H1 (cell line): ENCODE measurements around the gene PHF14. TPM values are rescaled to one million over a fixed set of nuclear protein-coding genes. Genes with fewer than 3 reads are reported as not detected.
A peak's percentile ranks its signal among the peaks of the same experiment; 100 is the strongest.

ENCODE experiments used
- ASH2L ChIP-seq: fragments of 200-600, 300-600 bp; sonication (generic); IDR thresholded peaks from one replicate; pipeline ENCODE4 v1.7.1; 2017; ENCODE audit warnings: low read length
- CBX5 ChIP-seq: fragments of 300-800, 300-1000 bp; sonication (generic); IDR thresholded peaks from 2 replicates; pipeline ENCODE4 v1.7.1; 2016; ENCODE audit warnings: antibody characterized with exemption, low read length, low read depth
- KDM4A ChIP-seq: IDR thresholded peaks from one replicate; pipeline ENCODE4 v1.7.1; 2012; ENCODE audit warnings: low read depth, mild to moderate bottlenecking, moderate library complexity, low read length, inconsistent platforms; ENCODE audit not compliant: severe bottlenecking
- PHF8 ChIP-seq: fragments of 200-600 bp; sonication (generic); conservative IDR thresholded peaks from 2 replicates; pipeline ENCODE4 v1.7.1; 2012; ENCODE audit warnings: low read depth, mild to moderate bottlenecking, inconsistent platforms, low read length, moderate library complexity
- RBBP5 ChIP-seq: IDR thresholded peaks from 2 replicates; pipeline ENCODE4 v1.7.1; 2012; ENCODE audit warnings: low read depth, mild to moderate bottlenecking, inconsistent platforms, low read length, moderate library complexity, borderline replicate concordance
- SIRT6 ChIP-seq: IDR thresholded peaks from one replicate; pipeline ENCODE4 v1.7.1; 2012; ENCODE audit warnings: low read length, inconsistent platforms
- TCF12 ChIP-seq: IDR thresholded peaks from 2 replicates; pipeline ENCODE4 v1.6.1; 2011; ENCODE audit warnings: low read depth, mild to moderate bottlenecking, low read length
- polyA plus RNA-seq, 7 experiments: library from polyadenylated mRNA; depleted of rRNA in 3 of 7; stranded (reverse) in 5 of 7; unstranded in 2 of 7; fragments of >200 nt in 5 of 7; fragments of 200-250 nt in 2 of 7; gene quantifications; 1 replicate in 5 of 7; 2 replicates in 1 of 7; 4 replicates in 1 of 7; pipeline versions ENCODE4 v1.2.1 to v1.2.3, GENCODE V29; 2011 to 2013; ENCODE audit warnings: missing spikeins in 2 of 7, mixed read lengths in 2 of 7
- total RNA-seq: library from RNA; stranded (reverse); fragmentation: NEBNext Ultra II Directional; extraction: Animal tissue kit (Norgen Biotek cat#: 25700); gene quantifications from 2 replicates; pipeline ENCODE4 v1.2.1, GENCODE V29; 2021
- TF ChIP-seq, protein P1 (sequence below): IDR thresholded peaks from 2 replicates; pipeline ENCODE4 v1.6.1; 2012; ENCODE audit warnings: inconsistent platforms

PHF14 gene
- total and polyA plus RNA-seq, 2 of the 8 experiments (the other 6 are each of a cell fraction or from before 2014, with no cell fraction given): 17.9 to 70.6 TPM

DNA sequence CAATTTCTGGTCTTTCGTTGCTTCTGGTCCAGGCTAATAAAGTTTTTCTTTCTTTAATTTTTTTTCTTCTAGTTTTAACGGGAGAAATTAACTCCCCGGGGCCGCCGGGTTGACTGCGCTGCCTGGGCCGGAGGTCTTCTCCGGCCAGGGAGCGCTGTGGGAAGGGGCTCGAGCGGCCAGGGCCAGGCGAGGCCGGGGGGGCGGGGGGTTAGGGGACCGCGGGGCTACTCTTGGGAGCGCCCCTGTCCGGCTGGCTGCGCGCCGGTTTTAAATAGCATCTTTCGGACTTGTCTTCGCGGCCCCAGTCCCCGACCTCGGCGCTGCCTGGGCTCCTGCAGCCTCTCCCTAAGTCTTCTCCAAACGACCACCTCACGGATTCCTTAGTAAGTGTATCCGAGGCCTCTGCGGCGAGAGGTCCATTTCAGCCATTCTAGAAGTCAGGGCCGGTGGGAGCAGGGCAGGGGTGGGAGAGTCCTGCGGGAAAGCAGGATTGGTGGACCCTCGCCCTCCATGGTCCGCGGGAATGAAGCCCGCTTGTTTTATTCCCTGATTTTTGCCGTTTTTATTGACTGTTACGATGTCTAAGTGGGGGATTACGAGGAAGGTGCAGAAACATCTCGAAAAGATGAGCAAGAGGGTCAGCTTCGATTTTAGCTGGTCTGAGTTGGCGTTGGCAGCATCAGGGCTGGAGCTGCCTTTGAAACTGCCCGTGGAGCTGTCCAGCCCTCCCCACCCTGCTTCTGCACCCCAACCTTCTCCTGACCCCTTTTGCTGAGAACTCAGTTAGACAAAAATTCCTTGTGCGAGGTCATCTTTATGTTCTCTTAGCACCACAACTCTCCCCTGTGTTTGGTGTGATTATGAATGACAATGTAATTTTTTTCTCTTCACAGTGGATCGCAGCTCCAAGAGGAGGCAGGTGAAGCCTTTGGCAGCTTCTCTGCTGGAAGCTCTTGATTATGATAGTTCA lies 555 bp downstream of the PHF14 start (continued):
- TF ChIP-seq RBBP5: peak; percentile 43; the same call in 1 of the 2 replicates
- no peak for TF ChIP-seq CBX5
- peak; percentile 40 for TF ChIP-seq KDM4A
- peak; percentile 75 for TF ChIP-seq ASH2L
- peak; percentile 64 for TF ChIP-seq PHF8
- TF ChIP-seq, protein P1, sequence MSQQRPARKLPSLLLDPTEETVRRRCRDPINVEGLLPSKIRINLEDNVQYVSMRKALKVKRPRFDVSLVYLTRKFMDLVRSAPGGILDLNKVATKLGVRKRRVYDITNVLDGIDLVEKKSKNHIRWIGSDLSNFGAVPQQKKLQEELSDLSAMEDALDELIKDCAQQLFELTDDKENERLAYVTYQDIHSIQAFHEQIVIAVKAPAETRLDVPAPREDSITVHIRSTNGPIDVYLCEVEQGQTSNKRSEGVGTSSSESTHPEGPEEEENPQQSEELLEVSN: no peak
- TF ChIP-seq TCF12: no peak
- no peak for TF ChIP-seq SIRT6
